GM18511 (cell line): ENCODE measurements around the gene CUX1.
"Not testable (repeated sequence)": the region's sequence is repeated elsewhere in the genome, so short reads cannot be mapped to it uniquely, and the experiment has no call there.

Source experiments
- ATAC-seq: cut with Tn5 transposase; IDR thresholded peaks from one replicate; pipeline ENCODE4 v1.9.1; 2021; ENCODE audit warnings: mild to moderate bottlenecking, moderate library complexity; ENCODE audit not compliant: unreplicated experiment

CUX1 gene

GRCh38 chr7:102119213-102119651, 301.8 kb downstream of the CUX1 start:
- ATAC-seq = no peak

GRCh38 chr7:102119925-102120324, 302.5 kb downstream of the CUX1 start:
- no peak for ATAC-seq

DNA sequence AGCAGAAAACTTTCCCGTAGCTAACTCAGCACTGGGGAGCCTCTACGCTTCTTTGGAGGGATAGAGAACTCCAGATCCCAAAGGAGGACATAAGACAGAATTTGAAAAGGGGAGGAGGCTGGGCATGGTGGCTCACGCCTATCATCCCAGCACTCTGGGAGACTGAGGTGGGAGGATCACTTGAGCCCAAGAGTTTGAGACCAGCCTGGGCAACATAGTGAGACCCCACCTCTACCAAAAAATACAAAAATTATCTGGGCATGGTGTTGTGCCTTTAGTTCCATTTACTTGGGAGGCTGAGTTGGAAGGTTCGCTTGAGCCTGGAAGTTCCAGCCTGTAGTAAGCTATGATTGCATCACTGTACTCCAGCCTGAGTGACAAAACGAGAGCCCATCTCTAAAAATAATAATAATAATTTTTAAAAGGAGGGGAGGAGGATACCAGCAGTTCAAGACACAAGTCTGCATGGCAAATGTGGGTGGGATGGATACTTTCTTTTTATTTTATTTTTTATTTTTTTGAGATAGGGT, 303.3 kb downstream of the CUX1 start:
- no peak for ATAC-seq

GRCh38 chr7:102122026-102122425, 304.6 kb downstream of the CUX1 start:
- ATAC-seq = no peak

DNA sequence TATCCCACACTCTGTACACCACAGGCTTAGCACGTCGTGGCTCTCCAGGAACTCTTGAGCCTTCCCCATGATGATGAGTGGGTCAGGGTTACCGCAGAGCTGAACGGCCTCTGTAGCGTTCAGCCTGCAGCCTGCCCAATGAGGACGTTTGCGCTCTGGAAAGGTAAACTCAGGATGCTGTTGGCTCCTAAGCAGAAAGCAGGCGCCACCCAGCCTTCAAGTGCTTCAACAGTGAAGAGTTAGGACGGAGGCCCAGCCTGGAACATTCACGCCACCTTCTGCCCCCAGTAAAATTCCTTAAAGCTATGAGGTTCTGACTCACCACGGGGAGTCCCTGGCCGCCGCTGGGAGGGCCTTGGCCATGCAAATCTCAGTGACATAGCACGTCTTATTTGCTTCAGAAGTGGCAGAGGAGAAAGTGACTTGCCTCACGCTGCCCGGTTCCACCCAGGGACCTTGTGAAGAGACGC, 307.7 kb downstream of the CUX1 start:
- no peak for ATAC-seq

DNA sequence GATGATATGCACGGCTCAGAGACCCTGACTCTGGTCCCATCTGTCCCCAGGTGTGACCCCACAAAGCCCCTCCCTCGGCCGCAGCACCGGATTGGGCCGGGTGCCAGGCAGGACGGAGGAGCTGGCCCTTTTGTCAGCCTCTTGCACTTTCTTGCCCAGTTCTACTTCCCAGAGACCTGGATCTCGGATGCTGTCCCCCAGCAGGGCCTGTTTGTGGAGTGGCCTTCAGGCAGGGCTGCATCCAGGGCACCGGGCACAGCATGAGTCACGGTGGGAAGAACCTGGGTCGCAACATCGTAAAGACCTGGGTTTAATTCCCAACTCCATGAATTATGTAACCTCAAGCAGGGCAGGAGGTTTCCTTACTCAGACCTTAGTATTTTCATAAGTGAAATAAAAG, 310.9 kb downstream of the CUX1 start:
- no peak for ATAC-seq

DNA sequence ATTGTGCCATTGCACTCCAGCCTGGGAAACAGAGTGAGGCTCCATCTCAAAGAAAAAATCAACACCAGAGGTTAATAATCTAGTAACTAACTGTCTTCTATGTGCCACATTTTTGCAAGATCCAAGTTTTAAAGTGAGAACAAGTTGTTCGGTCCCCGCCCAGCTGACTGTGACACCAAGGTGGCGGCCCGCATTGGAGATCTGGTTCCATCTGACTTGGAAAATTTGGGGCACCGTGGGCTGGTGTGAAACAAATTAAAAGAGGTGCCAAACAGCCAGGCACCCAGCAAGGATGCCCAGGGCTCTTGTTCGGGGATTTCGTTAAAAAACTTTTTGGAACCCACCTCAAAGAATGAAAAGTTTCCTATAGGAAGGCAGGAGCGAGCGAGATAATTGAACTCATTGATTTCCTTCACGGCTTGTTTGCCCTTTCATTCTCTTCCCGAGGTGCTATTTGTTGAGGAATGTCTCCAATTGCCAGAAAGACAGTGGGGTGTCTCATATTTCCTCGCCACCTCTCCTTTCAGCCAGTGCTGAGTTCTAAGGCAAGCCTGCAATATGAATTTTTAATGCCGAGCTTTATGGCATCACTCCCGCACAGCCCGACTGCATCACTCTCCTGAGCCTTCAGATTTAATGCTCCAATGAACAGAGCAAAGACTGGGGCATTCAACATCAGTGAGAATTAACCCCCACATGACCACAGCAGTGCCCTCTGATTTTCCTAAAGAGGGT, 312.4 kb downstream of the CUX1 start:
- ATAC-seq = no peak

DNA sequence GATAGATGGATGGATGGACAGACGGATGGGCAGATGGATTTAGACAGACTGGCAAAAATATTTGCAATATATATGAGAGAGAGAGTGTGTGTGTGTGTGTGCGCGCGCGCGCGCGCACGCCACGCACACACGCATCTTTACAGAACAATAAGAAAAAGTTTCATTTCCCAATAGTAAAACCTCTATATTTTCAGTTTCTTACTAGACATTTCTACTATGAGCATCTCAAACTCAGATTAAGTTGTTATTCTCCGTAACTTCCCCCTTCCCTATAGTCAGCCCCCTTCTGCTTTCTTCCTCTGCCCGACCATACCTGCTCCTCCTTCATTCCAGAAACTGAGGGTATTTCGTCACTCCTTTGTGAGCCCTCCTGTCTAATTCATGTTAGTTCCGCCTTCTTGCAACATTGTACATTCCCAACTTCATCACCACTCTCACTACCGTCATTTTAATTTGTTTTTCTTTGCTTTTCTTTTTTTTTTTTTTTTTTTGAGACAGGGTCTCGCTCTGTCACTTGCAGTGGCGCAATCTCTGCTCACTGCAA, 314.9 kb downstream of the CUX1 start:
- no peak for ATAC-seq

GRCh38 chr7:102138676-102139075, 321.2 kb downstream of the CUX1 start:
- no peak for ATAC-seq

DNA sequence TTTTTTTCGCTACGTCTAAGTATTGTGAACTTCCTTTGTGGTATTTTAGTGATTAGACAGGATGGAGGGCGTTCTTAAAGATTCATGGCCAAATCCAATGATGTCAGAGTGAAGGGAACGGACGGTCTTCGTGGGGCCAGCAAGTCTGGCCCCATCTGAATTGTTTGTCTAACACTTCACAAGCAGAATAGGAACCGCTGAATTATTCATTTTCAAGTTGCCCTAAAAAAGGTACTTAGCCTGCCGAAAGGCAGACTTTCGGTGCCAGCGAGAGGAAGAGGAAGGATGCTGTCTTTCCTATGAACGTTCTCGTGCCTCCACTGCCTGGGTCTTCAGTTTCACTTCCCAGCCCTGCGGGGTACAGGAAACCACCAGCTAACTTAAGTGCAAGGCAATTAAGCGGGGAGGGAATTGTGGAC, 323.5 kb downstream of the CUX1 start:
- ATAC-seq = no peak

GRCh38 chr7:102142433-102142832, 325.0 kb downstream of the CUX1 start:
- not testable (repeated sequence) for ATAC-seq

- no peak for ATAC-seq
Observed at GRCh38 chr7:102146122-102146521, 328.7 kb downstream of the CUX1 start.

DNA sequence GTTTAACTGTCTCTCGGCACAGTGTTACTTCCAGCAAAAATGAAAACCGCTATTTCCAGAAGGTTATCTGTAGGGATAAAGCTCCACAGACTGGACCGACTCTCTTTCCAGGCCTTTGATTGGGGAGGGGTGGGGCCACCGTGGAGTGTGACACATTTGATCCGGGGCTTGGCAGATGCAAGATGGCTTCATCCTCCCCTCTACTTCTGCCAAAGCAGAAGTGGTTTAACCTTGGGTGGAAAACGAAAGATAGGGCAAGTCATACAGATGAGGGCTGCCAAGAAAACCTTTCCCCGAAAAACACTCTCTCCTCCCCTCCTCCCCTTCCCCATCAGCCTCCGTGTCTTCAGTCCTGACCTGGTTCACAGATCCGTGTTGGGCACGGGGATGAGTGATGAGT, 329.6 kb downstream of the CUX1 start:
- no peak for ATAC-seq

- ATAC-seq = no peak
Observed at GRCh38 chr7:102148799-102149198, 331.4 kb downstream of the CUX1 start.

GRCh38 chr7:102149416-102149815, 332.0 kb downstream of the CUX1 start:
- ATAC-seq = no peak

DNA sequence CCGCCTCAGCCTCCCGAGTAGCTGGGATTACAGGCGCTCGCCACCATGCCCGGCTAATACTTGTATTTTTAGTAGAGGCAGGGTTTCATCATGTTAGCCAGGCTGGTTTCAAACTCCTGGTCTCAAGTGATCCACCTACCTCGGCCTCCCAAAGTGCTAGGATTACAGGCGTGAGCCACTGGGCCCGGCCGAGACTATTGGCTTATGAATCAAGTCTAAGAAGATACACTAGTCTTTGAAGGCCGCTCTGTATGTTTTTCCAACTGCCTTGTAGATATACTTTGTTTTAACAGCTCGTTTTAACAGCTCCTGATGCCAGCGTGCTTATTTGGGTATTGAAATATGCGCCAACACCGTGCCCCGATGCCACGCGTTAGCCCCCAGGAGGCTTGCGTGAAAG, 332.8 kb downstream of the CUX1 start:
- ATAC-seq = no peak

- no peak for ATAC-seq
Observed at GRCh38 chr7:102152672-102153598, 335.5 kb downstream of the CUX1 start.

DNA sequence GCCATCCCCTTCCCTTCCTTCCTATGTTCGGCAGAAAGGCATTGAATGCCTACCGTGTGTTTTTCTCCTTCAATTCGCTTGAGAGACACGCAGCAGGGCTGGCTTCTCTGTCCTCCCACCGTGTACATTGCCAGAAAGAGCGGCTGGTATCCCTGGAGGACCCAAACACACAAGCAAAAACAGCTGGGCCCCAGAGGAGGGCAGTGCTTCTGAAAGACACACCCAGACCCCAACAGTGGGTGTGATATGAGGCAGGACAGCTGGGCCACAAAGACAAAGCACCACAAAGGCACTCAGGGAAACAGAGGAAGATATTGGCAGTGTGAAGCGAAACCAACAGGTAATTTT, 336.1 kb downstream of the CUX1 start:
- no peak for ATAC-seq

- ATAC-seq = no peak
Observed at GRCh38 chr7:102154425-102154824, 337.0 kb downstream of the CUX1 start.

DNA sequence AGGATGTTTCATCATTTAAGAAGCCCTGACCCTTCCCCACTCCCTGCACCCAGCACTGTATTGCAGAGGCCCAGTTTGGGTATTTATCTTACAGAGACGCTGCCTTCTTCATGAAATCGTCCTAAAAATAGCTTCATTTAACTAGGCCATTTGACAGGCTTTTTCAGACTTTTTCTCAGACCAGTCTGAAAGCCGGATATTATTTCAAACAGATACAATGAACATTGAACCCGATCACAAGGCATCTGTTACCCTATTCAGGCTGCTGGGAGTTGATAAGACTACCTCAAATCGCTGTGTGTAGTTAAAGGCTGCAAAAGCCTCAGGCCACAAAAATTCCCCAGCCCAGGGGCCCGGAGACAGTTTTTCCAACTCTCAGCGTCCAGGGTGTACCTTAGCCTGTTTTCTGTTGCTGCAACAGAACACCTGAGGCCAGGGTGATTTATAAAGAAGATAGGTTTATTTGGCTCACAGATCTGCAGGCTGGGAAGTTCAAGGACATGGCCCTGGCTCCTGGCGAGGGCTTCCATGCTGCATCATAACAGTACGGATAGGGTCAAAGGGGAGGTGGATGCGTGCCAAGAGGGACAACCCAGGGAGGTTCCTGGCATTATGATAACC, 338.5 kb downstream of the CUX1 start:
- ATAC-seq = no peak

DNA sequence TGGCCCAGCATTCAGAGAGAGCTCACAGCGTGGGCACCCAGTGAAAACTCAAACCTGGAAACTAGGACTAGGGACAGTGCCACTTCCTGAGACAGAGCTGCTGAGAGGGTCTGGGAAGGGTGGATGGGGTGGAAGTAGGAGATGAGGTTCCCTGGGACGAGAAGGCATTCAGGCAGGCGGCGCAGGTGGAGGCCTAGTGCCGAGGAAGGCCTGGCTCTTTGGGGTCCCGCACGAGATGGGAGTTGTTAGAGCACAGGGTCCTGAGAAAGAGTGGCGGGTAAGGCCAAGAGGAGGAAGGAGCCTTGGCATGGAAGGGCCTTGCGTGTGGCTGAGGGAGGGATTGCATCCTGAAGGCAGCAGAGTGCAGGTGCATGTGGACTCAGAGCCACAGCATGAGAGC, 339.4 kb downstream of the CUX1 start:
- no peak for ATAC-seq
